HG02852 (cell line): ENCODE measurements around the gene CASP8.

Experiments
- ATAC-seq: cut with Tn5 transposase; IDR thresholded peaks from one replicate; pipeline ENCODE4 v1.9.1; 2021; ENCODE audit warnings: mild to moderate bottlenecking, moderate library complexity; ENCODE audit not compliant: unreplicated experiment

The CASP8 gene

GRCh38 chr2:201260302-201260800 is at the start of gene CASP8:
Gene CASP8 (plus strand): TSS chr2:201260536. CDS start chr2:201266487, 5,951 bp downstream.
- no peak for ATAC-seq

- no peak for ATAC-seq
These were observed 44.4 kb upstream of the CASP8 start for GRCh38 chr2:201215963-201216362.

GRCh38 chr2:201216918-201217317 is 43.4 kb upstream of the CASP8 start:
- ATAC-seq = no peak

GRCh38 chr2:201218780-201219179 is 41.6 kb upstream of the CASP8 start:
- no peak for ATAC-seq

GRCh38 chr2:201219328-201220096 is 40.8 kb upstream of the CASP8 start:
- ATAC-seq = no peak

GRCh38 chr2:201220102-201220570 is 40.2 kb upstream of the CASP8 start:
- ATAC-seq = no peak

GRCh38 chr2:201223089-201224073 is 37.0 kb upstream of the CASP8 start:
- ATAC-seq = peak; percentile 98

GRCh38 chr2:201228271-201228911 is 31.9 kb upstream of the CASP8 start:
- no peak for ATAC-seq

GRCh38 chr2:201228912-201229290 is 31.4 kb upstream of the CASP8 start:
- ATAC-seq = no peak

- ATAC-seq = peak; percentile 39
These were observed 28.4 kb upstream of the CASP8 start for GRCh38 chr2:201231781-201232466.

GRCh38 chr2:201232467-201232815 is 27.9 kb upstream of the CASP8 start:
- ATAC-seq = no peak

GRCh38 chr2:201233192-201233811 is 27.0 kb upstream of the CASP8 start:
- peak; percentile 94 for ATAC-seq

GRCh38 chr2:201233812-201234662 is 26.3 kb upstream of the CASP8 start:
- peak; percentile 24 for ATAC-seq

- no peak for ATAC-seq
These were observed 25.6 kb upstream of the CASP8 start for GRCh38 chr2:201234663-201235135.

- ATAC-seq = no peak
These were observed 24.2 kb upstream of the CASP8 start for GRCh38 chr2:201235860-201236811.

GRCh38 chr2:201237486-201238123 is 22.7 kb upstream of the CASP8 start:
- no peak for ATAC-seq
